Measurements from ENCODE around the gene CREB5. TPM values are rescaled to one million over a fixed set of nuclear protein-coding genes. Genes with fewer than 3 reads are reported as not detected.

Gene CREB5
- total and polyA plus RNA-seq, 2 of the 8 experiments (the other 6 are each of a cell fraction or from before 2014, with no cell fraction given): 2.4 to 2.7 TPM

DNA sequence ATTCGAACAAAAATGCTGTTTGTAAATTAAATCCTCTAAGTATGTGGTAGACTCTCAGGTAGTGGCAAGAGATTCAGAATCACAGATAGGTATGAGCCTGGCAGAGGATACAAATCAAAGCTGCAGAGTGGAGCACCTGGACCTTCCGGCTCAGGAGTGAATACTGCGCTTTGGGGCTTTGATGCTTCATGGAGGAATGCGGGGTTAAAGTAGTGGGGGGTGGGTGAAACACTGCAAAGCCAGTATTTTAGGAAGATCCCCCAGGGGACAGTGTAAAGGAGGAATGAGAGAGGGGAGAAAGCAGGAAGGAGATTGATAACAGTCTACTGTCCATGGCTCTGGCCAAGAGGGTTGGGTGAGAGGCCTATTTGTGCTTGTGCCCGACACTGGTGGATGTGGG is 43.2 kb downstream of the CREB5 start:
- Histone ChIP-seq H2BK15ac (ENCODE audit: low read length) (no peak overlapping the region), H3K4me3 (ENCODE audit: extremely low read depth in 1 of 4, insufficient read depth in 2 of 4, low read depth in 3 of 4, low read length in 4 of 4) (no peak overlapping the region), H3K4me1 (replicated peaks in 1 of 4; ENCODE audit: control insufficient read depth in 3 of 4, insufficient read depth in 4 of 4, low read length in 3 of 4) (peaks cover 0 to 6% (median under 1%) of the 10 kb centered on the region in 4 experiments; a peak in 3 of 7 replicates), H3K23me2 (ENCODE audit: low read depth, low read length) (no peaks in the 10 kb centered on the region), H4K8ac (ENCODE audit: extremely low read depth, insufficient read depth, low read length) (no peak overlapping the region), H3K14ac (ENCODE audit: insufficient read length) (no peak overlapping the region), H3K4me2 (ENCODE audit: insufficient read depth in 1 of 2, low read depth in 2 of 2, low read length in 2 of 2) (peak overlapping the region in 1 of 2 experiments; percentile 20; a peak in 1 of 4 replicates), H4K91ac (replicated peaks; ENCODE audit: insufficient read length, low read length) (no peak overlapping the region), H4K20me1 (replicated peaks in 1 of 2; ENCODE audit: control insufficient read depth in 1 of 2, insufficient read depth in 2 of 2, low read length in 2 of 2) (no peaks in the 10 kb centered on the region), H2BK5ac (ENCODE audit: low read depth, low read length) (no peak overlapping the region), H3K27me3 (replicated peaks in 1 of 4; ENCODE audit: control insufficient read depth in 3 of 4, extremely low read depth in 1 of 4, insufficient read depth in 3 of 4, low read length in 3 of 4) (no peaks in the 10 kb centered on the region), H2BK20ac (ENCODE audit: low read length) (no peak overlapping the region), H3K9ac (replicated peaks in 1 of 4; ENCODE audit: extremely low read depth in 1 of 4, low read depth in 3 of 4, low read length in 3 of 4) (no peak overlapping the region), H3K79me1 (ENCODE audit: low read depth, low read length) (no peaks in the 10 kb centered on the region), H2BK12ac (ENCODE audit: low read depth, low read length) (0 out of 2 replicates have a peak overlapping the region, but pooled peaks have one; percentile 52), H3K27ac (ENCODE audit: low read depth, low read length) (no peak overlapping the region), H3K36me3 (ENCODE audit: control insufficient read depth in 2 of 4, insufficient read depth in 4 of 4, low read length in 3 of 4) (no peaks in the 10 kb centered on the region), H3K79me2 (ENCODE audit: control insufficient read depth in 1 of 2, insufficient read depth in 2 of 2, low read length in 2 of 2) (no peaks in the 10 kb centered on the region), H4K5ac (ENCODE audit: insufficient read length, low read depth, low read length) (no peak overlapping the region), H3K18ac (ENCODE audit: extremely low read depth, low read length) (no peak overlapping the region), H2BK120ac (replicated peaks; ENCODE audit: low read depth, low read length) (no peak overlapping the region), H3K56ac (replicated peaks; ENCODE audit: insufficient read length, low read depth, low read length) (no peak overlapping the region), H3K4ac (replicated peaks; ENCODE audit: insufficient read length, low read depth, low read length) (no peak overlapping the region), H2AK5ac (ENCODE audit: low read depth, low read length) (no peak overlapping the region), H3K9me3 (ENCODE audit: insufficient read depth in 2 of 2, low read depth in 1 of 2, low read length in 1 of 2) (no peaks in the 10 kb centered on the region), H2AFZ (ENCODE audit: low read length) (no peak overlapping the region), H3K23ac (ENCODE audit: insufficient read length) (no peak overlapping the region)
- no peak for DNase-seq (ENCODE audit: low read depth in 1 of 2, low spot score in 2 of 2)
- no peak for FAIRE-seq
- CTCF ChIA-PET (ENCODE audit: partially characterized antibody): interaction anchor here (0.6 to 1.6 kb wide), 6 partner anchors 10 to 82 kb away, joined by 3 to 4 read pairs (median 3); no protein-coding TSS in a partner anchor
- POLR2A ChIA-PET (ENCODE audit: partially characterized antibody): interaction anchor here (0.6 kb wide), 1 partner anchor 129 kb away, joined by 3 read pairs; no protein-coding TSS in a partner anchor
- 72% methylated on average over 5 of the region's 5 CpGs; no CpG with 5 or more reads in 1 of the 2 experiments for WGBS, 2 experiments (ENCODE audit: extremely low coverage in 1 of 2, insufficient coverage in 1 of 2, insufficient read length in 1 of 2, insufficient replicate concordance in 2 of 2, low coverage in 1 of 2, low lambda C conversion rate in 2 of 2, missing lambda C conversion rate in 1 of 2)
- TF ChIP-seq MAFK (IDR thresholded peaks at IDR 0.05; ENCODE audit: low read depth, low read length) (no peak), YY1 (IDR thresholded peaks at IDR 0.05; ENCODE audit: low read depth, low read length) (no peak), CTBP2 (IDR thresholded peaks at IDR 0.05; ENCODE audit: borderline replicate concordance, insufficient read depth, insufficient read length, low read length) (no peak), ATF2 (IDR thresholded peaks at IDR 0.05; ENCODE audit: low read length) (no peak), SAP30 (IDR thresholded peaks at IDR 0.05; ENCODE audit: insufficient read depth, insufficient replicate concordance, low read length) (no peak), SIX5 (IDR thresholded peaks at IDR 0.05; ENCODE audit: low read depth, low read length) (no peak), BRCA1 (IDR thresholded peaks at IDR 0.05; ENCODE audit: low read depth, low read length) (no peak), JUND (IDR thresholded peaks at IDR 0.05; ENCODE audit: low read length) (no peak), RFX5 (IDR thresholded peaks at IDR 0.05; ENCODE audit: borderline replicate concordance, low read depth, low read length) (no peak)
